ENCODE data around the gene TMEFF1. TPM values are rescaled to one million over a fixed set of nuclear protein-coding genes. Genes with fewer than 3 reads are reported as not detected.

Gene TMEFF1
- total RNA-seq, 1 donor from 2014 or later = 171 TPM

- Mint-ChIP-seq H3K9me3 (ENCODE audit: unreplicated experiment) (no peaks in the 10 kb centered on the region), H3K36me3 (ENCODE audit: unreplicated experiment) (peaks cover 5% of the 10 kb centered on the region), H3K27me3 (ENCODE audit: unreplicated experiment) (no peaks in the 10 kb centered on the region), H3K4me3 (ENCODE audit: unreplicated experiment) (no peak overlapping the region), H3K4me1 (ENCODE audit: low read depth, unreplicated experiment) (no peaks in the 10 kb centered on the region), H3K27ac (ENCODE audit: unreplicated experiment) (no peak overlapping the region)
- TF ChIP-seq CTCF (IDR thresholded peaks at IDR 0.05; ENCODE audit: partially characterized antibody, unreplicated experiment) = no peak
- DNase-seq = no peak
These were observed 154.0 kb downstream of the TMEFF1 start for GRCh38 chr9:100626949-100627348.

Other genes with a start within 250 kb of the TMEFF1 start
- gene TEX10, start 120.2 kb upstream of the TMEFF1 start, total RNA-seq (ENCODE audit: unreplicated experiment) = 18.4 TPM
- 49.3 TPM for gene MSANTD3, start 46.0 kb upstream of the TMEFF1 start, total RNA-seq (ENCODE audit: unreplicated experiment)
- gene CAVIN4, start 104.9 kb downstream of the TMEFF1 start, total RNA-seq (ENCODE audit: unreplicated experiment) = 32.9 TPM